NB4 (cell line): ENCODE data around the gene NANOGP8.
"Not testable (repeated sequence)": the region's sequence is repeated elsewhere in the genome, so short reads cannot be mapped to it uniquely, and the experiment has no call there.

Source experiments
- DNase-seq: peaks from one replicate; pipeline ENCODE4 v3.0.0; 2010; ENCODE audit warnings: low read depth
- H3K4me3 ChIP-seq: one replicate; pipeline ENCODE4 v1.5.1; 2011; ENCODE audit warnings: mild to moderate bottlenecking, low read depth, low read length, moderate library complexity
- CTCF ChIP-seq: IDR thresholded peaks from one replicate; pipeline ENCODE4 v1.5.1; 2012; ENCODE audit warnings: low read depth, low read length
- MYC ChIP-seq: IDR thresholded peaks from 2 replicates; pipeline ENCODE4 v1.6.1; 2011; ENCODE audit warnings: low read depth, low read length
- POLR2A ChIP-seq: IDR thresholded peaks from 2 replicates; pipeline ENCODE4 v1.6.1; 2011; ENCODE audit warnings: mild to moderate bottlenecking; ENCODE audit not compliant: insufficient read length; ENCODE audit errors: extremely low read depth
- TF ChIP-seq, protein P1 (sequence below): IDR thresholded peaks from 2 replicates; pipeline ENCODE4 v1.6.1; 2011; ENCODE audit warnings: low read depth, low read length

Gene NANOGP8

GRCh38 chr15:35092311-35092710 is 7.2 kb upstream of the NANOGP8 start:
- H3K4me3 ChIP-seq: no peak overlapping the region
- DNase-seq: no peak
- TF ChIP-seq MYC (no peak), POLR2A (no peak), CTCF (no peak)
- TF ChIP-seq, protein P1, sequence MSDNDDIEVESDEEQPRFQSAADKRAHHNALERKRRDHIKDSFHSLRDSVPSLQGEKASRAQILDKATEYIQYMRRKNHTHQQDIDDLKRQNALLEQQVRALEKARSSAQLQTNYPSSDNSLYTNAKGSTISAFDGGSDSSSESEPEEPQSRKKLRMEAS: no peak

GRCh38 chr15:35090104-35090807 is 5.2 kb upstream of the NANOGP8 start:
- no peak for DNase-seq
- TF ChIP-seq CTCF (no peak), POLR2A (no peak), MYC (no peak)
- TF ChIP-seq, protein P1: no peak
- H3K4me3 ChIP-seq: no peak overlapping the region

GRCh38 chr15:35089551-35089950 is 4.5 kb upstream of the NANOGP8 start:
- DNase-seq: no peak
- no peak overlapping the region for H3K4me3 ChIP-seq
- no peak for TF ChIP-seq MYC
- TF ChIP-seq, protein P1: no peak
- TF ChIP-seq POLR2A: no peak
- no peak for TF ChIP-seq CTCF

- DNase-seq: no peak
- TF ChIP-seq, protein P1: no peak
- TF ChIP-seq CTCF: no peak
- TF ChIP-seq POLR2A: no peak
- no peak for TF ChIP-seq MYC
- H3K4me3 ChIP-seq: no peak overlapping the region
Observed at GRCh38 chr15:35088329-35088728, 3.2 kb upstream of the NANOGP8 start.

DNA sequence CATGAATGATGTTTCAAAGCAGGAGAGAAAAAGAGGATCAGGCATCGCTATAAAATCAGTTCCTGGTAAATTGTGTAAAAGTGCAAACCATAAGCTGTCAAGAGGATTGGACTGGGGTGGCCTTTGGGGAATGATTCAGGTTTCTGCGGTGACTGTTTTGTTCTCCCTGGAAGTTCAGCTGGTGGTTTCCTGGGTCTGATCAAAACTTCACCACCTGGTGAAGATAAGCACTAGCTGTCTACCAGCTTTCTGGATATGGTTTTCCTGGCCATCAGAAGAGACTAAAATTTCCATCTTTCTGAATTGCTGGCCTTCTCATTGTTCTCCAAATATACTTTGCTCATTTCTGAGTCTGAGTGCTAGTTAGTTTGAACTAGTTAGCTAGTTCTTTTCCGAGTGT is 2.7 kb upstream of the NANOGP8 start:
- TF ChIP-seq POLR2A (no peak), MYC (no peak), CTCF (no peak)
- TF ChIP-seq, protein P1: no peak
- DNase-seq: no peak
- no peak overlapping the region for H3K4me3 ChIP-seq

- not testable (repeated sequence) for H3K4me3 ChIP-seq, DNase-seq
Observed at GRCh38 chr15:35082371-35083348, 2.4 kb downstream of the NANOGP8 start.

- H3K4me3 ChIP-seq, DNase-seq: not testable (repeated sequence)
Observed at GRCh38 chr15:35081626-35082365, 3.3 kb downstream of the NANOGP8 start.
